ES-I3 (cell line): ENCODE results near the gene ID2.

Experiments used
- H3K36me3 ChIP-seq: 2 replicates; pipeline ENCODE4 v1.6.1; 2013; ENCODE audit warnings: mild to moderate bottlenecking, low read length, control low read depth, moderate library complexity; ENCODE audit not compliant: insufficient read depth
- H3K4me1 ChIP-seq: 2 replicates; pipeline ENCODE4 v1.6.1; 2013; ENCODE audit warnings: mild to moderate bottlenecking, control low read depth, low read length; ENCODE audit not compliant: insufficient read depth
- H3K9ac ChIP-seq: 2 replicates; pipeline ENCODE4 v1.6.1; 2013; ENCODE audit warnings: low read depth, mild to moderate bottlenecking, low read length, moderate library complexity
- H3K9me3 ChIP-seq: 2 replicates; pipeline ENCODE4 v1.6.1; 2013; ENCODE audit warnings: mild to moderate bottlenecking, low read length, moderate library complexity; ENCODE audit not compliant: control insufficient read depth, insufficient read depth

ID2 gene

GRCh38 chr2:8643250-8643995 is 38.4 kb upstream of the ID2 start:
- Histone ChIP-seq H3K9me3 (no peaks in the 10 kb centered on the region), H3K9ac (no peak overlapping the region), H3K36me3 (no peaks in the 10 kb centered on the region), H3K4me1 (peaks cover 14% of the 10 kb centered on the region; the same call in 1 of the 2 replicates)

GRCh38 chr2:8643996-8644356 is 37.9 kb upstream of the ID2 start:
- H3K36me3 ChIP-seq = no peaks in the 10 kb centered on the region
- no peak overlapping the region for H3K9ac ChIP-seq
- H3K4me1 ChIP-seq = peaks cover 11% of the 10 kb centered on the region; the same call in 1 of the 2 replicates

GRCh38 chr2:8644605-8645175 is 37.2 kb upstream of the ID2 start:
- Histone ChIP-seq H3K9ac (no peak overlapping the region; the same call in 1 of the 2 replicates), H3K4me1 (peaks cover 11% of the 10 kb centered on the region; the same call in 1 of the 2 replicates), H3K36me3 (no peaks in the 10 kb centered on the region), H3K9me3 (no peaks in the 10 kb centered on the region)

More at GRCh38 chr2:8643996-8644356, 37.9 kb upstream of the ID2 start:
- H3K9me3 ChIP-seq = no peaks in the 10 kb centered on the region

- peaks cover 11% of the 10 kb centered on the region; the same call in 1 of the 2 replicates for H3K4me1 ChIP-seq
- no peak overlapping the region; the same call in 1 of the 2 replicates for H3K9ac ChIP-seq
- H3K9me3 ChIP-seq = no peaks in the 10 kb centered on the region
- H3K36me3 ChIP-seq = no peaks in the 10 kb centered on the region
Observed at GRCh38 chr2:8645176-8645831, 36.6 kb upstream of the ID2 start.

GRCh38 chr2:8646731-8647461 is 35.0 kb upstream of the ID2 start:
- H3K9ac ChIP-seq = no peak overlapping the region
- no peaks in the 10 kb centered on the region for H3K36me3 ChIP-seq
- no peaks in the 10 kb centered on the region for H3K9me3 ChIP-seq
- H3K4me1 ChIP-seq = peaks cover 8% of the 10 kb centered on the region; the same call in 1 of the 2 replicates

GRCh38 chr2:8647462-8647857 is 34.4 kb upstream of the ID2 start:
- Histone ChIP-seq H3K9me3 (no peaks in the 10 kb centered on the region), H3K9ac (no peak overlapping the region), H3K4me1 (peaks cover 5% of the 10 kb centered on the region; the same call in 1 of the 2 replicates), H3K36me3 (no peaks in the 10 kb centered on the region)

- Histone ChIP-seq H3K4me1 (no peaks in the 10 kb centered on the region), H3K9ac (no peak overlapping the region), H3K36me3 (no peaks in the 10 kb centered on the region), H3K9me3 (no peaks in the 10 kb centered on the region)
Observed at GRCh38 chr2:8648441-8649213, 33.2 kb upstream of the ID2 start.

GRCh38 chr2:8649718-8650117 is 32.1 kb upstream of the ID2 start:
- no peaks in the 10 kb centered on the region for H3K4me1 ChIP-seq
- no peaks in the 10 kb centered on the region for H3K9me3 ChIP-seq
- H3K9ac ChIP-seq = no peak overlapping the region
- no peaks in the 10 kb centered on the region for H3K36me3 ChIP-seq

- H3K4me1 ChIP-seq = no peaks in the 10 kb centered on the region
- H3K9ac ChIP-seq = no peak overlapping the region
- no peaks in the 10 kb centered on the region for H3K9me3 ChIP-seq
Observed at GRCh38 chr2:8650256-8650655, 31.6 kb upstream of the ID2 start.

GRCh38 chr2:8652774-8653426 is 29.0 kb upstream of the ID2 start:
- no peak overlapping the region for H3K9ac ChIP-seq
- no peaks in the 10 kb centered on the region for H3K9me3 ChIP-seq
- H3K4me1 ChIP-seq = no peaks in the 10 kb centered on the region
- no peaks in the 10 kb centered on the region for H3K36me3 ChIP-seq

More at GRCh38 chr2:8650256-8650655, 31.6 kb upstream of the ID2 start:
- no peaks in the 10 kb centered on the region for H3K36me3 ChIP-seq

GRCh38 chr2:8653485-8653884 is 28.4 kb upstream of the ID2 start:
- H3K4me1 ChIP-seq = no peaks in the 10 kb centered on the region
- no peak overlapping the region for H3K9ac ChIP-seq
- H3K36me3 ChIP-seq = no peaks in the 10 kb centered on the region
- no peaks in the 10 kb centered on the region for H3K9me3 ChIP-seq

GRCh38 chr2:8654041-8654440 is 27.8 kb upstream of the ID2 start:
- no peak overlapping the region for H3K9ac ChIP-seq

GRCh38 chr2:8654483-8654882 is 27.4 kb upstream of the ID2 start:
- H3K9me3 ChIP-seq = no peaks in the 10 kb centered on the region
- H3K4me1 ChIP-seq = no peaks in the 10 kb centered on the region
- H3K36me3 ChIP-seq = no peaks in the 10 kb centered on the region
- no peak overlapping the region for H3K9ac ChIP-seq

More at GRCh38 chr2:8654041-8654440, 27.8 kb upstream of the ID2 start:
- Histone ChIP-seq H3K4me1 (no peaks in the 10 kb centered on the region), H3K36me3 (no peaks in the 10 kb centered on the region), H3K9me3 (no peaks in the 10 kb centered on the region)
